ENCODE data around the gene TKTL2.

DNA sequence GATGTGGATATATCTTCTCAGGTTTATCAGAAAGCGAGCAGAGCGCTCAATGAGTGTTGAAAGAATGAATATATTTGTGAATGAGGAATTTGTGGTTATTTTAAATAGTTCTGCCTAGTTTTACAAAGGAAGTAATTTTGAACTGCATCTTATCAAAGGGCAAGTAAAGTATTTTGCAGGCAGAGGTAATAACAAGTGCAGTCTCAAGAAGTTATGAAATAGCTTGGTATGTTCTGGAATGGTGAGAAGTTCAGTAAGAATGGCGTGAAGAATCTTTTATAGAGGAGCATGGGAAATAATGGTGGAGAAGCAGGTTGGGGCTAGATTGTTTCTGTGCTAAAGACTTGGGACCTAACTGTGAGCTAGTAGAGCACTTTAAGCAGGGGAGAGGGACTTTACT is 31.8 kb upstream of the TKTL2 start:
- TF ChIP-seq, protein P1, sequence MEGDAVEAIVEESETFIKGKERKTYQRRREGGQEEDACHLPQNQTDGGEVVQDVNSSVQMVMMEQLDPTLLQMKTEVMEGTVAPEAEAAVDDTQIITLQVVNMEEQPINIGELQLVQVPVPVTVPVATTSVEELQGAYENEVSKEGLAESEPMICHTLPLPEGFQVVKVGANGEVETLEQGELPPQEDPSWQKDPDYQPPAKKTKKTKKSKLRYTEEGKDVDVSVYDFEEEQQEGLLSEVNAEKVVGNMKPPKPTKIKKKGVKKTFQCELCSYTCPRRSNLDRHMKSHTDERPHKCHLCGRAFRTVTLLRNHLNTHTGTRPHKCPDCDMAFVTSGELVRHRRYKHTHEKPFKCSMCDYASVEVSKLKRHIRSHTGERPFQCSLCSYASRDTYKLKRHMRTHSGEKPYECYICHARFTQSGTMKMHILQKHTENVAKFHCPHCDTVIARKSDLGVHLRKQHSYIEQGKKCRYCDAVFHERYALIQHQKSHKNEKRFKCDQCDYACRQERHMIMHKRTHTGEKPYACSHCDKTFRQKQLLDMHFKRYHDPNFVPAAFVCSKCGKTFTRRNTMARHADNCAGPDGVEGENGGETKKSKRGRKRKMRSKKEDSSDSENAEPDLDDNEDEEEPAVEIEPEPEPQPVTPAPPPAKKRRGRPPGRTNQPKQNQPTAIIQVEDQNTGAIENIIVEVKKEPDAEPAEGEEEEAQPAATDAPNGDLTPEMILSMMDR (IDR thresholded peaks at IDR 0.05), result no peak
- no peak for TF ChIP-seq POLR2A (IDR thresholded peaks at IDR 0.05)

Data from adrenal gland (tissue), 5 donors.